ENCODE data around the gene TMEM100. TPM values are rescaled to one million over a fixed set of nuclear protein-coding genes. Genes with fewer than 3 reads are reported as not detected.

TMEM100 gene
- total and polyA plus RNA-seq, 2 donors (not counting 1 experiment from before 2014, with no cell fraction given): 1.7 to 2.2 TPM

- Histone ChIP-seq H3K36me3 (ENCODE audit: control insufficient read depth, insufficient read depth, low read length) (no peaks in the 10 kb centered on the region), H3K79me2 (ENCODE audit: control insufficient read depth, insufficient read depth, low read length) (no peaks in the 10 kb centered on the region), H3K27me3 (ENCODE audit: control insufficient read depth, insufficient read depth, low read length) (peaks cover 6% of the 10 kb centered on the region), H3K4me3 (replicated peaks in 1 of 4; ENCODE audit: control extremely low read depth in 1 of 4, insufficient read depth in 1 of 4, low read depth in 3 of 4, low read length in 4 of 4) (no peak overlapping the region), H2AFZ (ENCODE audit: low read length) (no peak overlapping the region), H3K27ac (ENCODE audit: insufficient read depth, low read length) (no peak overlapping the region), H3K4me2 (ENCODE audit: extremely low read depth, insufficient read depth, low read length) (no peak overlapping the region), H3K4me1 (ENCODE audit: control insufficient read depth, extremely low read depth, insufficient read depth, low read length) (no peaks in the 10 kb centered on the region), H3K9ac (ENCODE audit: insufficient read depth, low read length) (no peak overlapping the region), H3K9me3 (ENCODE audit: control insufficient read depth, insufficient read depth, low read depth, low read length) (no peaks in the 10 kb centered on the region), H4K20me1 (ENCODE audit: control insufficient read depth, extremely low read depth, insufficient read depth, low read length) (no peaks in the 10 kb centered on the region)
- TF ChIP-seq, protein P1, sequence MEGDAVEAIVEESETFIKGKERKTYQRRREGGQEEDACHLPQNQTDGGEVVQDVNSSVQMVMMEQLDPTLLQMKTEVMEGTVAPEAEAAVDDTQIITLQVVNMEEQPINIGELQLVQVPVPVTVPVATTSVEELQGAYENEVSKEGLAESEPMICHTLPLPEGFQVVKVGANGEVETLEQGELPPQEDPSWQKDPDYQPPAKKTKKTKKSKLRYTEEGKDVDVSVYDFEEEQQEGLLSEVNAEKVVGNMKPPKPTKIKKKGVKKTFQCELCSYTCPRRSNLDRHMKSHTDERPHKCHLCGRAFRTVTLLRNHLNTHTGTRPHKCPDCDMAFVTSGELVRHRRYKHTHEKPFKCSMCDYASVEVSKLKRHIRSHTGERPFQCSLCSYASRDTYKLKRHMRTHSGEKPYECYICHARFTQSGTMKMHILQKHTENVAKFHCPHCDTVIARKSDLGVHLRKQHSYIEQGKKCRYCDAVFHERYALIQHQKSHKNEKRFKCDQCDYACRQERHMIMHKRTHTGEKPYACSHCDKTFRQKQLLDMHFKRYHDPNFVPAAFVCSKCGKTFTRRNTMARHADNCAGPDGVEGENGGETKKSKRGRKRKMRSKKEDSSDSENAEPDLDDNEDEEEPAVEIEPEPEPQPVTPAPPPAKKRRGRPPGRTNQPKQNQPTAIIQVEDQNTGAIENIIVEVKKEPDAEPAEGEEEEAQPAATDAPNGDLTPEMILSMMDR (conservative IDR thresholded peaks at IDR 0.05 in 1 of 2, IDR thresholded peaks at IDR 0.05 in 1 of 2; ENCODE audit: low read depth in 1 of 2, low read length in 2 of 2): no peak
- TF ChIP-seq EZH2 (IDR thresholded peaks at IDR 0.05; ENCODE audit: low read length, missing control alignments): no peak
- DNase-seq (ENCODE audit: low read depth in 2 of 2): no peak
These were observed 38.9 kb downstream of the TMEM100 start for GRCh38 chr17:55683550-55684315.

GRCh38 chr17:55681342-55681700 lies 41.3 kb downstream of the TMEM100 start:
- H2AFZ ChIP-seq (ENCODE audit: low read length): no peak overlapping the region
- H3K79me2 ChIP-seq (ENCODE audit: control insufficient read depth, insufficient read depth, low read length): no peaks in the 10 kb centered on the region
- no peaks in the 10 kb centered on the region for H3K9me3 ChIP-seq (ENCODE audit: control insufficient read depth, insufficient read depth, low read depth, low read length)
- TF ChIP-seq EZH2 (IDR thresholded peaks at IDR 0.05; ENCODE audit: low read length, missing control alignments): no peak
- H3K36me3 ChIP-seq (ENCODE audit: control insufficient read depth, insufficient read depth, low read length): no peaks in the 10 kb centered on the region
- H3K27me3 ChIP-seq (ENCODE audit: control insufficient read depth, insufficient read depth, low read length): peaks cover 10% of the 10 kb centered on the region
- H4K20me1 ChIP-seq (ENCODE audit: control insufficient read depth, extremely low read depth, insufficient read depth, low read length): no peaks in the 10 kb centered on the region
- DNase-seq (ENCODE audit: low read depth in 2 of 2): no peak
- no peak overlapping the region for H3K9ac ChIP-seq (ENCODE audit: insufficient read depth, low read length)
- no peak overlapping the region for H3K4me2 ChIP-seq (ENCODE audit: extremely low read depth, insufficient read depth, low read length)
- no peak overlapping the region for H3K4me3 ChIP-seq (replicated peaks in 1 of 4; ENCODE audit: control extremely low read depth in 1 of 4, insufficient read depth in 1 of 4, low read depth in 3 of 4, low read length in 4 of 4)
- H3K27ac ChIP-seq (ENCODE audit: insufficient read depth, low read length): no peak overlapping the region
- no peaks in the 10 kb centered on the region for H3K4me1 ChIP-seq (ENCODE audit: control insufficient read depth, extremely low read depth, insufficient read depth, low read length)

GRCh38 chr17:55680686-55681341 lies 41.9 kb downstream of the TMEM100 start:
- H3K36me3 ChIP-seq (ENCODE audit: control insufficient read depth, insufficient read depth, low read length): no peaks in the 10 kb centered on the region
- TF ChIP-seq, protein P1 (conservative IDR thresholded peaks at IDR 0.05 in 1 of 2, IDR thresholded peaks at IDR 0.05 in 1 of 2; ENCODE audit: low read depth in 1 of 2, low read length in 2 of 2): no peak
- no peak for TF ChIP-seq EZH2 (IDR thresholded peaks at IDR 0.05; ENCODE audit: low read length, missing control alignments)
- no peak overlapping the region for H3K4me2 ChIP-seq (ENCODE audit: extremely low read depth, insufficient read depth, low read length)
- no peaks in the 10 kb centered on the region for H4K20me1 ChIP-seq (ENCODE audit: control insufficient read depth, extremely low read depth, insufficient read depth, low read length)
- H3K9ac ChIP-seq (ENCODE audit: insufficient read depth, low read length): no peak overlapping the region
- no peak overlapping the region for H2AFZ ChIP-seq (ENCODE audit: low read length)
- DNase-seq (ENCODE audit: low read depth in 2 of 2): no peak
- H3K9me3 ChIP-seq (ENCODE audit: control insufficient read depth, insufficient read depth, low read depth, low read length): no peaks in the 10 kb centered on the region
- no peak overlapping the region for H3K27ac ChIP-seq (ENCODE audit: insufficient read depth, low read length)
- H3K4me1 ChIP-seq (ENCODE audit: control insufficient read depth, extremely low read depth, insufficient read depth, low read length): no peaks in the 10 kb centered on the region
- peaks cover 10% of the 10 kb centered on the region for H3K27me3 ChIP-seq (ENCODE audit: control insufficient read depth, insufficient read depth, low read length)
- H3K4me3 ChIP-seq (replicated peaks in 1 of 4; ENCODE audit: control extremely low read depth in 1 of 4, insufficient read depth in 1 of 4, low read depth in 3 of 4, low read length in 4 of 4): no peak overlapping the region
- H3K79me2 ChIP-seq (ENCODE audit: control insufficient read depth, insufficient read depth, low read length): no peaks in the 10 kb centered on the region
